ENCODE data around the gene RHCG. TPM values are rescaled to one million over a fixed set of nuclear protein-coding genes. Genes with fewer than 3 reads are reported as not detected.

The RHCG gene
- total RNA-seq, 3 donors from 2014 or later, result not detected

GRCh38 chr15:89433686-89434085 lies 62.7 kb downstream of the RHCG start:
- peaks cover 42% of the 10 kb centered on the region for H3K27me3 Mint-ChIP-seq (ENCODE audit: low read depth)
- H3K9me3 Mint-ChIP-seq, result no peaks in the 10 kb centered on the region
- ATAC-seq (no peak), DNase-seq (no peak)
- no peak overlapping the region for H3K4me3 Mint-ChIP-seq
- peaks cover 6% of the 10 kb centered on the region for H3K4me1 Mint-ChIP-seq (ENCODE audit: low read depth)
- H3K36me3 Mint-ChIP-seq (ENCODE audit: insufficient read depth), result no peaks in the 10 kb centered on the region

- no peaks in the 10 kb centered on the region for H3K36me3 Mint-ChIP-seq (ENCODE audit: insufficient read depth)
- no peaks in the 10 kb centered on the region for H3K9me3 Mint-ChIP-seq
- peak; percentile 93 to 94 for ATAC-seq
- peaks cover 26% of the 10 kb centered on the region for H3K27me3 Mint-ChIP-seq (ENCODE audit: low read depth)
- peaks cover 6% of the 10 kb centered on the region for H3K4me1 Mint-ChIP-seq (ENCODE audit: low read depth)
- H3K4me3 Mint-ChIP-seq, result peak overlapping the region; percentile 76
- peak; percentile 91 for DNase-seq
These were observed 65.6 kb downstream of the RHCG start for GRCh38 chr15:89430530-89431341.

GRCh38 chr15:89429986-89430385 lies 66.4 kb downstream of the RHCG start:
- DNase-seq (no peak), ATAC-seq (no peak)
- Mint-ChIP-seq H3K9me3 (no peaks in the 10 kb centered on the region), H3K4me1 (ENCODE audit: low read depth) (peaks cover 6% of the 10 kb centered on the region), H3K4me3 (peak overlapping the region; percentile 25), H3K27me3 (ENCODE audit: low read depth) (peaks cover 30% of the 10 kb centered on the region), H3K36me3 (ENCODE audit: insufficient read depth) (no peaks in the 10 kb centered on the region)

GRCh38 chr15:89429023-89429422 lies 67.4 kb downstream of the RHCG start:
- no peak overlapping the region for H3K4me3 Mint-ChIP-seq
- no peaks in the 10 kb centered on the region for H3K36me3 Mint-ChIP-seq (ENCODE audit: insufficient read depth)
- H3K27me3 Mint-ChIP-seq (ENCODE audit: low read depth), result peaks cover 28% of the 10 kb centered on the region
- DNase-seq, result no peak
- no peak for ATAC-seq
- H3K4me1 Mint-ChIP-seq (ENCODE audit: low read depth), result peaks cover 6% of the 10 kb centered on the region
- H3K9me3 Mint-ChIP-seq, result no peaks in the 10 kb centered on the region

GRCh38 chr15:89428246-89428645 lies 68.1 kb downstream of the RHCG start:
- Mint-ChIP-seq H3K27me3 (ENCODE audit: low read depth) (peaks cover 29% of the 10 kb centered on the region), H3K4me1 (ENCODE audit: low read depth) (peaks cover 6% of the 10 kb centered on the region), H3K4me3 (no peak overlapping the region), H3K36me3 (ENCODE audit: insufficient read depth) (no peaks in the 10 kb centered on the region), H3K9me3 (no peaks in the 10 kb centered on the region)
- no peak for DNase-seq
- ATAC-seq, result no peak

- Mint-ChIP-seq H3K27me3 (ENCODE audit: low read depth) (peaks cover 31% of the 10 kb centered on the region), H3K4me3 (no peak overlapping the region), H3K4me1 (ENCODE audit: low read depth) (peaks cover 6% of the 10 kb centered on the region), H3K9me3 (no peaks in the 10 kb centered on the region), H3K36me3 (ENCODE audit: insufficient read depth) (no peaks in the 10 kb centered on the region)
- ATAC-seq (no peak), DNase-seq (no peak)
These were observed 69.9 kb downstream of the RHCG start for GRCh38 chr15:89426500-89426899.

- peaks cover 40% of the 10 kb centered on the region for H3K27me3 Mint-ChIP-seq (ENCODE audit: low read depth)
- H3K4me1 Mint-ChIP-seq (ENCODE audit: low read depth), result no peaks in the 10 kb centered on the region
- no peak for ATAC-seq
These were observed 72.4 kb downstream of the RHCG start for GRCh38 chr15:89423981-89424380.

More at GRCh38 chr15:89423981-89424380, 72.4 kb downstream of the RHCG start:
- no peak overlapping the region for H3K4me3 Mint-ChIP-seq
- no peaks in the 10 kb centered on the region for H3K9me3 Mint-ChIP-seq
- DNase-seq, result no peak
- no peaks in the 10 kb centered on the region for H3K36me3 Mint-ChIP-seq (ENCODE audit: insufficient read depth)

Other genes with a start within 250 kb of the RHCG start
- 100 to 1,000 TPM; 119 to 142 (median 119) TPM for gene POLG, start 161.8 kb downstream of the RHCG start, total RNA-seq
- gene TICRR, start 78.9 kb upstream of the RHCG start, total RNA-seq, result 1 to 10 TPM; 3.3 to 5.1 (median 4.5) TPM
- gene KIF7, start 158.9 kb upstream of the RHCG start, total RNA-seq, result 1 to 10 TPM; 2.2 to 3.2 (median 2.6) TPM
- gene PLIN1, start 182.8 kb upstream of the RHCG start, total RNA-seq, result under 1 TPM in 2 of 3 donors, not detected in 1; 0.13 to 0.45 TPM
- 1 to 10 TPM; 1.0 to 1.8 (median 1.4) TPM for gene PEX11A, start 194.2 kb upstream of the RHCG start, total RNA-seq
- not detected for gene WDR93, start 194.2 kb upstream of the RHCG start, total RNA-seq

All from activated T-cell treated with anti-CD3 and anti-CD28 coated beads, Interleukin-2, amount 50 U/mL, for 4 hours (primary cell).